HT1080 (cell line): ENCODE data around the gene TPCN2. TPM values are rescaled to one million over a fixed set of nuclear protein-coding genes. Genes with fewer than 3 reads are reported as not detected.

Source experiments
- DNase-seq: peaks from one replicate; pipeline ENCODE4 v3.0.0-alpha.2; 2015; ENCODE audit warnings: low read depth
- total RNA-seq: library from RNA; depleted of rRNA; stranded (reverse); fragments of >200 nt; shearing (Covaris generic); gene quantifications from 2 replicates; pipeline ENCODE4 v1.2.3, GENCODE V29; 2014

TPCN2 gene
- total RNA-seq, 1 experiment from 2014 or later: 7.2 TPM

DNA sequence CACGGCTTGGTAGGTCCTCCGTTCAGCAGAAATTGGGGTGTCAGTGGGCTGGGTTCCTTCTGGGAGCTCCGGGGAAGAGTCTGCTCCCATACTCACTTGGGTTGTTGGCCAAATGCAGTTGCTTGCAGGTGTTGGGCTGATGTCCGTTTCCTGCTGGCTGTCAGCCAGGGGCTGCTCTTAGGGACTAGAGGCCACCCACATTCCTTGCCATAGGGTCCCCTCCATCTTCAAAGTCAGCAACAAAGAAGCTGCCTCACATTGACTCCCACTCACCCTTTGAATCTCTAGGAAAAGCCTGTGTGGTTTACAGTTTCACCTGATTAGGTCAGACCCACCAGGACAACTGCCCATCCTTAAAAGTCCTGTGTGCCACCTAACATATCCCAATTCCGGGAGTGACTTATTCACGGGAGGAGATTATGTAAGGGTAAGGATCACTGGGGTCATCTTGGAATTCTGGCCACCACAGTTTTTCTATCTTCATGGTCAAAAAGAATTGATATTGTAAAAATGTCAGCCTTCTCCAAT, 43.0 kb downstream of the TPCN2 start:
- DNase-seq: no peak

GRCh38 chr11:69092263-69092662, 43.5 kb downstream of the TPCN2 start:
- DNase-seq: no peak

DNA sequence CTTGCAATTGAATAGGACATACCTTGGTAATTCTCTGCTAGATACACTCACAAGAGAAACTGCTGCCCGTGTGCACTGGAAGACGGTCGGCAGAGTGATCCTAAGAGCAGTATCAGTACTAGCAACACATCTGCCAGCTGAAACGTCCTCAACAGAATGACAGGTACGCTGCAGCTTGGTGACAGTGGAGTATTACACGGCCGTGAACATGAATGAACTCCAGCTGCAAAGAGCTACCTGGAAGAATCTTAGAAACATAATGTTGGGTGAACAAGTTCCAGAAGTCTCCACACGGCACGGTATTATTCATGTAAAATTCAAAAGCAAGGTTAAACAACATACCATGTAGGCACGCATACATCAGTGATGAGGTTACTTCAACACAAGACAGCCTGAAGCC, 44.4 kb downstream of the TPCN2 start:
- no peak for DNase-seq

DNA sequence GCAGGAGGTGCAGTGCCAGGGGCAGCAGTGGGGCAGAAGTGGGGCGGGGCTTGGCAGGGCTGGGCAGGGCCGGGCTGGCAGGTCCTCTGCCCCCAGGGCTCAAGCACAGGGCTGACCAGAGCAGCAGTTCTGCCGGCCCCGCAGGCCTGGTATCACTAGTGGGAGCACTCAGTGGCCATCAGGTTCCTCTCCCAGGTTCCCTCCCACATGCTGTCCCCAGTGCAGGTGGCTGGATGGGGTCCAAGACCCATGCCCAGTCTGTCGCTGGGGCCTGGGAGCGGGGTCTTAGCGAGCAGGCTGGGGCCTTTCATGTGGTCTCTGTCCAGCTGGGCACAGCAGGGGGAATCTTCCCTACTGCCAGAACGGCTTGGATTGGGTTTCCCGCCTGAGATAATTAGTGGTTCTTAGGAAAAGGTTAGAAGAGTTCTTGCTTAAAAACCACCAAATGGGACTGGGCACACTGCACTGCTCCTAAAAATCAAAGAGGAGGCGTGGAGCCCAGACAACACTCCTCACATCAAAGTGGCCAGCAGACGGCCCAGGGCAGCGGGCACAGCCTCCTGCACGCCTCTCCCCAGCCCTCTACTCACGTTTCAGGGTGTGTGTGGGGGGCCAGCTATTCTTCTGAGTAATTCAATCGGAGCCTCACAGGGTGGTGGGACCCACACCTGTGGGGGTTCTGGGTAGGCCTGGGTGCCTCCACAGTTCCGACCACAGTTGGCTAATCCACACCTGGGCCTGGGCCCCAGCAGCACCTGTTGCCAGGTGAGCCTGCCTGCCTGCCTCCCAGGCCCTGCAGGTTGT, 45.6 kb downstream of the TPCN2 start:
- no peak for DNase-seq

DNA sequence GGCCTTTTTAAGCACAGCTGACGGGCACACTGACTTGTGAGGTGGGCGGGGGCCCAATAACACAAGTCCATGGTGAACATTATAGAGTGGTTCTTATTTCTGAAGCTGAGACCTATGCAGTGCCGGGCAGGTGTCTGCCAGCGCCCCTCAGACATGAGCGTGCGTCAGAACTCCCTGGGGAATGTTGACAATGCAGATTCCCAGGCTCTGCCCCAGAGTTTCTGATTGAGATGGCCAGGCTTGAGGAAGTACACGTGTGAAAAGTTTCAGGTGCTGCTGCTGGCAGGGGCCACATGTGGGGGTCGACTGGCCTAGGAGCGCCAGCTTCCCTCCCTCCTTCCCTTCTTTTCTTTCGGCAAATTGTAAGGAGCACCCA, 46.2 kb downstream of the TPCN2 start:
- DNase-seq: no peak

GRCh38 chr11:69095300-69095699, 46.6 kb downstream of the TPCN2 start:
- no peak for DNase-seq

GRCh38 chr11:69096473-69096872, 47.7 kb downstream of the TPCN2 start:
- no peak for DNase-seq

DNA sequence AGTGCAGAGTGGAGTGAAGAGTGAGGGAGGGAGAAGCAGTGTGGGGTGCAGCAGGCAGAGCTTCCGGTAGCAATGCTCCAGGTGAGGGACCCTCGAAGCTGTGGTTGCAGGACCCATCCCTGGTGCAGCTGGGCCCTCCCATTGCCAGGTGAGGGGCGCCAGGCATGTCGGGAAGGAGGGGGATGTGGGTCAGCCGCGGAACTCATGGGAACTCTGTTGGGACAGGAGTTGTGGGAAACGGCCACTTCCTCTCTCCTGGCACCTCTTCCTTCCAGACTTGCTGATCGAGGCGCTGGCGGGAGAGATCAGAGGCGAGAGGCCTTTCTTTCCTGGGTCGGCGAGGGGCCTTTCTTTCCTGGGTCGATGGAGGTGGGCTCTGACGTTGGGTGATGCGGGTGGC, 48.5 kb downstream of the TPCN2 start:
- DNase-seq: no peak

- DNase-seq: no peak
Observed at GRCh38 chr11:69099180-69099579, 50.4 kb downstream of the TPCN2 start.

DNA sequence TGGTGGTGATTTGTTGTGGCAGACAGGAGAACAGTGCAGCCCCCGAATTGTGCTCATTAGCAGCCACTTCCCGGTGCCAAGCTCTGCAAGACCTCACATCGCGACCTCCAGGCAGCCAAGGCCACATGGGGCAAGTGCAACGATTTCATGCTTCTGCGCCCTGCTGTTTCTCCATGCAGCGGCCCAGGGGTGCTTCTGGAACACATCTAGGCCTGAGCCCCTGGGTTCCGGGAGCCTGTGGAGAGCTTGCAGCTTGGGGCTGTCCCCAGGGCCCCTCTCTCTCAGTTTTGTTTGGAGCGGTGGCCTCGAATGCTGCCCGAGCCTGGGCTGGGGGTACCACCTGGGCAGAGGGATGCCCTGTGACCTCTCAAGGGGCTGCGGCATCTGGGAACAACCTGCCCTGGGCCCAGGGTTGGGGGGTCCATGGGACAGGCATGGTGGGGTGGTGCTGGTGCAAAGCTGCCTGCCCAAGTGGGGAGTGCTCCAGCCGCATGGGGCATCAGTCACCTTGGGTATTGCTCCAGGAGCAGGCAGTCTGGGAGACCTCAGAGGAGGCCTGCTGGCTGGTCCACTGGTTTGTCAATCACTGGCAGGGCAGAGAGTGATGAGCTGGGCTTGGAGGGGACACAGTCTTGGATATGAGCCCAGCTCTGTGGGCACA, 51.9 kb downstream of the TPCN2 start:
- no peak for DNase-seq

- peak; percentile 77 for DNase-seq
Observed at GRCh38 chr11:69101115-69101791, 52.5 kb downstream of the TPCN2 start.

GRCh38 chr11:69101792-69102695, 53.3 kb downstream of the TPCN2 start:
- DNase-seq: no peak

DNA sequence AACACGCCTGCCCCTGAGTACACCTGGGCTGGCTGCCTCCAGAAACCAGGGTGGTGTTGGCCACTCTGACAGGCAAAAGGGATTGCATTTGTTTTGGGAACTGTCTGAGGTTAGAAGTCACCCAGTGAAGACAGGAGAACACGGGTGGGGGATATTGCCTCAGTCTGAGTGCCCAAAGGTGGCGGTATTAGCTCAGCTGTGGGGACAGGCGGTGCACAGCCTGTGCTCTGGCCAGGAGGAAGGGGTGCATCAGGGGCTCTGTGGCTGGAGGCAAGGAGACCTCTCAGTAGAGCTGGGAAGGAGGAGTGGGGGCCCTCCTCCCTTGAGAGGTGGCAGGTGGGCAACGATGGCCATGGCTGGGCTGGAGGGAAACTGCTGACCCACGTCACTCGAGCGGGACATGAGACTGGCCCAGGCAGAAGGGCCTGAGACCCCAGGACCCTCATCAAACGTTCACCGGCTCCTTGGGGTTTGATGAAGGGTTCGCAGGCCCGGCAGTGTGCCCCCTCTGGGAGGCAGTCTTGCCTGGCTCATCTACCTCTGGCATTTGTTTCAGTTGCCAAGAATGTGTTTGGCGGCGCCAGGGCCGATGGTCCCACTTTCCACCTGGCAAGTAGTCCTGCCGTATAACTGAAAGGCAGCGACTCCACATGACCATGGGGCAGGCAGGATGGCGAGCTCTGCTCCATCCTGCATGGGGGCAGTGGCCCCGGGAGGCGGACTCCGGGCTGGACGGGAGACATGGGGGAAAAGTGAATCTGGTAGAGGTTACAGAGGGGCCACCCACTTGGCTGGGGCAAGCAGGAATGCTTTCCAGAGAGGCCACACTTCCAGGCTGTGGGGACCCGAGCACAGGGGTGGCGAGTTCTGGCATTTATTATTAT, 54.2 kb downstream of the TPCN2 start:
- no peak for DNase-seq

DNA sequence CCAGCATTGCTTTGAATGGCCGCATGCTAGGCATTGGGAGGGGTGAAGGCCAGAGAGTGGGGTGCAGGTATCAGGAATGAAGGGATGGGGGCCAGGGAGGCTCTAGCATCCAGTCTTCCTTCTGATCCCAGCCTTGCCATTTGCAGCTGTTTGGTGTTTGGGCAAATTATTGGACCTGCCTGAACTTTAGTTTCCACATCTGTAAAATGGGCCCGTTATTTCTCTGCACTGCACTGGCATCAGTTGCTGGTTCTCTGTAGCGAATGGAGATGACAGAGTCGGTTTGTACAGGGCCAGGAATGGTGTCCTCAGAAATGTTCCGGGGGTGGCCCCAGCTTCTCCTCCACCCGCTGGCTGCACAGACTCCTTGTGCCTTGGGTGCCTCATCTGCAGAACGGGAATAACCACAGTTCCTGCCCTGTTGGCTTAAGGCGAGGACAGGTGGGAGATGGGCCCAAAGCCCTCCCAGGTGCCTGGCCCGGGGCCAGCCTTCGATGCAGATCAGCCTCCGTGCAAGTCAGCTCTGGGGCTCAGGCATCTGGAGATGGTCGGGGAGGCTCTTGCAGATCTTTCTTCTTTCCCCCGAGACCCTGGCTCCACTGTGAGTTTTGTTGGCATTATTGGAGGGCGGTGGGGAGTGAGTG, 55.6 kb downstream of the TPCN2 start:
- DNase-seq: no peak

DNA sequence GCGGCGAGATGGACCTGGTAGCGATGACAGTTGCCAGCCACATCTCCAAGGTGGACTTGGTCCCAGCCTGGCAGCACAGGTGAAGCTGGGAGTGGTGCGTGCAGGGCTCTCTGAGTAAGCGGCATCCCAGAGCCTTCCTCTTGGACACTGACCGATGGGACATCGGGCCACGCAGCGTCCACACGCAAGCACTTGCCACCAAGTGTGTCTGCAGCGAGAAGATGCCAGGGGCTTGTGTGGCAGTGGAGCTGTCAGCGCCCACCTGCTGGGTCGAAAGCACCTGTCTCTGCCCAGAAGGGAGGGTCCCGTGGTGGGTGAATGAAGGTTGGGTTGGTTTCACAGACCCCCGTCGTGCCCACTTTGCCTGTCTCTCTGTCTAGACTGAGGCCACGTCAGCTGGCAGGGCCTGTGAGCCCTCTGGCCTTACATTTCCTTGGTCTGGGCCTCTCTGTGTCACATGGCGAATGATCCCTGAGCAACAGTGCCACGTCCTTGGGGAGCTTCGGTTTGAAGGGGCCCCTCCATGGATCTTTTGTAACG, 56.2 kb downstream of the TPCN2 start:
- no peak for DNase-seq

- no peak for DNase-seq
Observed at GRCh38 chr11:69105461-69106030, 56.8 kb downstream of the TPCN2 start.

GRCh38 chr11:69106031-69106811, 57.5 kb downstream of the TPCN2 start:
- DNase-seq: no peak

- no peak for DNase-seq
Observed at GRCh38 chr11:69107413-69107812, 58.7 kb downstream of the TPCN2 start.
